Smooth muscle cell (in vitro differentiated cells): Measurements from ENCODE around the gene RGS18. TPM values are rescaled to one million over a fixed set of nuclear protein-coding genes. Genes with fewer than 3 reads are reported as not detected.

Experiments
- DNase-seq: peaks from one replicate; lab custom pipeline; 2025; ENCODE audit not compliant: unreplicated experiment; lab: John Stamatoyannopoulos, UW
- H2AFZ ChIP-seq: fragments of 200-600 bp; sonication (generic); 2 replicates; pipeline ENCODE4 v1.6.0; 2016; ENCODE audit warnings: antibody characterized with exemption, low read depth, mild to moderate bottlenecking
- H3F3A ChIP-seq: fragments of 200-600 bp; sonication (generic); 2 replicates; pipeline ENCODE4 v1.6.0; 2017; ENCODE audit warnings: antibody characterized with exemption, low read depth
- H3K27ac ChIP-seq: fragments of 200-600 bp; sonication (generic); 2 replicates; pipeline ENCODE4 v1.5.1; 2016; ENCODE audit warnings: low read depth, mild to moderate bottlenecking
- H3K27me3 ChIP-seq: fragments of 200-600 bp; sonication (generic); 2 replicates; pipeline ENCODE4 v1.6.1; 2016; ENCODE audit warnings: low read depth, mild to moderate bottlenecking
- H3K36me3 ChIP-seq: fragments of 200-600 bp; sonication (generic); 2 replicates; pipeline ENCODE4 v1.5.1; 2016; ENCODE audit warnings: low read depth
- H3K4me1 ChIP-seq: fragments of 200-600 bp; sonication (generic); 2 replicates; pipeline ENCODE4 v1.5.1; 2016; ENCODE audit warnings: low read depth
- H3K4me2 ChIP-seq: fragments of 200-600 bp; sonication (generic); 2 replicates; pipeline ENCODE4 v1.6.0; 2016; ENCODE audit warnings: mild to moderate bottlenecking
- H3K4me3 ChIP-seq: fragments of 200-600 bp; sonication (generic); 2 replicates; pipeline ENCODE4 v1.5.1; 2016; ENCODE audit warnings: mild to moderate bottlenecking
- H3K79me2 ChIP-seq: fragments of 200-600 bp; sonication (generic); 2 replicates; pipeline ENCODE4 v1.6.0; 2016; ENCODE audit warnings: low read depth, mild to moderate bottlenecking
- H3K9ac ChIP-seq: fragments of 200-600 bp; sonication (generic); 2 replicates; pipeline ENCODE4 v1.6.0; 2016; ENCODE audit warnings: low read depth
- H3K9me3 ChIP-seq: fragments of 200-600 bp; sonication (generic); replicated peaks from 2 replicates; pipeline ENCODE4 v1.5.1; 2016; ENCODE audit warnings: low read depth
- H4K20me1 ChIP-seq: fragments of 200-600 bp; sonication (generic); 2 replicates; pipeline ENCODE4 v1.6.0; 2016; ENCODE audit warnings: low read depth
- CTCF ChIP-seq: fragments of 200-600 bp; sonication (generic); IDR thresholded peaks from 2 replicates; pipeline ENCODE4 v1.5.1; 2017; ENCODE audit warnings: borderline replicate concordance, mild to moderate bottlenecking, antibody characterized with exemption; ENCODE audit not compliant: insufficient read depth, poor library complexity, severe bottlenecking
- WGBS: methylation state at CpG from one replicate; pipeline ENCODE4 v1.1.7; 2016; ENCODE audit warnings: low lambda C conversion rate; 5-methylcytosine and 5-hydroxymethylcytosine counted together
- polyA plus RNA-seq: library from polyadenylated mRNA; unstranded; fragments of >200 nt; fragmentation: Nextera tagmentation; extraction: Ambion mirVana; gene quantifications from 2 replicates; pipeline ENCODE4 v1.2.1, GENCODE V29; 2016
- total RNA-seq: library from RNA; depleted of rRNA; stranded (reverse); fragments of >200 nt; gene quantifications from 2 replicates; pipeline ENCODE4 v1.2.3, GENCODE V29; 2014

The RGS18 gene
- total and polyA plus RNA-seq, 2 experiments from 2014 or later = not detected

GRCh38 chr1:192140382-192140781, 17.9 kb upstream of the RGS18 start:
- Histone ChIP-seq H3K9ac (no peak overlapping the region), H3K4me3 (no peak overlapping the region), H3K4me2 (no peak overlapping the region), H3K9me3 (no peaks in the 10 kb centered on the region), H4K20me1 (no peaks in the 10 kb centered on the region), H2AFZ (no peak overlapping the region), H3K27me3 (no peaks in the 10 kb centered on the region), H3K79me2 (no peaks in the 10 kb centered on the region), H3K36me3 (no peaks in the 10 kb centered on the region), H3F3A (no peaks in the 10 kb centered on the region), H3K4me1 (no peaks in the 10 kb centered on the region), H3K27ac (no peak overlapping the region)
- no peak for TF ChIP-seq CTCF
- no peak for DNase-seq
- 80% methylated on average over 1 of the region's 1 CpG for WGBS

GRCh38 chr1:192147221-192147620, 11.0 kb upstream of the RGS18 start:
- no peaks in the 10 kb centered on the region for H4K20me1 ChIP-seq
- 82% methylated on average over 3 of the region's 3 CpGs for WGBS
- DNase-seq = no peak
- no peaks in the 10 kb centered on the region for H3K4me1 ChIP-seq
- H3K4me3 ChIP-seq = no peak overlapping the region
- no peaks in the 10 kb centered on the region for H3F3A ChIP-seq
- H2AFZ ChIP-seq = no peak overlapping the region
- H3K27me3 ChIP-seq = no peaks in the 10 kb centered on the region
- no peak overlapping the region for H3K9ac ChIP-seq
- H3K36me3 ChIP-seq = no peaks in the 10 kb centered on the region
- H3K9me3 ChIP-seq = no peaks in the 10 kb centered on the region
- H3K27ac ChIP-seq = no peak overlapping the region
- no peaks in the 10 kb centered on the region for H3K79me2 ChIP-seq
- TF ChIP-seq CTCF = no peak
- H3K4me2 ChIP-seq = no peak overlapping the region

- peak overlapping the region; percentile 24 for H3K27ac ChIP-seq
- H3K79me2 ChIP-seq = no peaks in the 10 kb centered on the region
- H2AFZ ChIP-seq = no peak overlapping the region
- H3K27me3 ChIP-seq = no peaks in the 10 kb centered on the region
- H4K20me1 ChIP-seq = no peaks in the 10 kb centered on the region
- H3K4me3 ChIP-seq = no peak overlapping the region
- no peak for DNase-seq
- no peak overlapping the region for H3K4me2 ChIP-seq
- TF ChIP-seq CTCF = no peak
- no peaks in the 10 kb centered on the region for H3K36me3 ChIP-seq
- WGBS = 87% methylated on average over 1 of the region's 1 CpG
- H3K9me3 ChIP-seq = no peaks in the 10 kb centered on the region
- H3F3A ChIP-seq = no peaks in the 10 kb centered on the region
- no peak overlapping the region for H3K9ac ChIP-seq
- no peaks in the 10 kb centered on the region for H3K4me1 ChIP-seq
Measured at GRCh38 chr1:192147696-192148095, 10.6 kb upstream of the RGS18 start.

GRCh38 chr1:192151176-192151575, 7.1 kb upstream of the RGS18 start:
- Histone ChIP-seq H2AFZ (no peak overlapping the region), H3K9me3 (no peaks in the 10 kb centered on the region), H3K79me2 (no peaks in the 10 kb centered on the region), H3K27ac (no peak overlapping the region), H3K4me1 (peaks cover 8% of the 10 kb centered on the region), H3K36me3 (no peaks in the 10 kb centered on the region), H3K4me3 (no peak overlapping the region), H3F3A (no peaks in the 10 kb centered on the region), H3K9ac (no peak overlapping the region), H3K4me2 (no peak overlapping the region), H3K27me3 (no peaks in the 10 kb centered on the region), H4K20me1 (no peaks in the 10 kb centered on the region)
- no peak for TF ChIP-seq CTCF
- 75% methylated on average over 2 of the region's 2 CpGs for WGBS
- DNase-seq = no peak
